Measurements from ENCODE around the gene PLEKHA1.

DNA sequence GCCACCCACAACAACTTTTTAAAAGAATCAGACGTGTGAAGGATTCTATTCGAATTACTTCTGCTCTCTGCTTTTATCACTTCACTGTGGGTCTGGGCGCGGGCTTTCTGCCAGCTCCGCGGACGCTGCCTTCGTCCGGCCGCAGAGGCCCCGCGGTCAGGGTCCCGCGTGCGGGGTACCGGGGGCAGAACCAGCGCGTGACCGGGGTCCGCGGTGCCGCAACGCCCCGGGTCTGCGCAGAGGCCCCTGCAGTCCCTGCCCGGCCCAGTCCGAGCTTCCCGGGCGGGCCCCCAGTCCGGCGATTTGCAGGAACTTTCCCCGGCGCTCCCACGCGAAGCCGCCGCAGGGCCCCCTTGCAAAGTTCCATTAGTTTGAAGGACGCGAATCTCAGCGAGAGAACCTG, 86.4 kb downstream of the PLEKHA1 start:
- TF ChIP-seq POLR2AphosphoS5 (IDR thresholded peaks at IDR 0.05; ENCODE audit: insufficient read depth, low read depth, low read length) (no peak), POLR2A (IDR thresholded peaks at IDR 0.05; ENCODE audit: low read depth, low read length) (no peak), GATA2 (IDR thresholded peaks at IDR 0.05; ENCODE audit: insufficient read depth, insufficient read length, low read depth, low read length) (no peak), EZH2 (IDR thresholded peaks at IDR 0.05; ENCODE audit: borderline replicate concordance, low read depth, low read length, severe bottlenecking) (no peak)
- TF ChIP-seq, protein P1, sequence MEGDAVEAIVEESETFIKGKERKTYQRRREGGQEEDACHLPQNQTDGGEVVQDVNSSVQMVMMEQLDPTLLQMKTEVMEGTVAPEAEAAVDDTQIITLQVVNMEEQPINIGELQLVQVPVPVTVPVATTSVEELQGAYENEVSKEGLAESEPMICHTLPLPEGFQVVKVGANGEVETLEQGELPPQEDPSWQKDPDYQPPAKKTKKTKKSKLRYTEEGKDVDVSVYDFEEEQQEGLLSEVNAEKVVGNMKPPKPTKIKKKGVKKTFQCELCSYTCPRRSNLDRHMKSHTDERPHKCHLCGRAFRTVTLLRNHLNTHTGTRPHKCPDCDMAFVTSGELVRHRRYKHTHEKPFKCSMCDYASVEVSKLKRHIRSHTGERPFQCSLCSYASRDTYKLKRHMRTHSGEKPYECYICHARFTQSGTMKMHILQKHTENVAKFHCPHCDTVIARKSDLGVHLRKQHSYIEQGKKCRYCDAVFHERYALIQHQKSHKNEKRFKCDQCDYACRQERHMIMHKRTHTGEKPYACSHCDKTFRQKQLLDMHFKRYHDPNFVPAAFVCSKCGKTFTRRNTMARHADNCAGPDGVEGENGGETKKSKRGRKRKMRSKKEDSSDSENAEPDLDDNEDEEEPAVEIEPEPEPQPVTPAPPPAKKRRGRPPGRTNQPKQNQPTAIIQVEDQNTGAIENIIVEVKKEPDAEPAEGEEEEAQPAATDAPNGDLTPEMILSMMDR (IDR thresholded peaks at IDR 0.05; ENCODE audit: extremely low read depth in 1 of 2, insufficient read depth in 1 of 2, low read depth in 1 of 2, low read length in 2 of 2): no peak
